ENCODE results near the gene ENTREP1.

ENTREP1 gene

GRCh38 chr9:69364510-69365150 is 39.6 kb downstream of the ENTREP1 start:
- TF ChIP-seq FOXP2 (optimal IDR thresholded peaks at IDR 0.05; ENCODE audit: borderline replicate concordance, extremely low read depth, extremely low read length, insufficient read depth): no peak
- TF ChIP-seq POLR2AphosphoS5 (IDR thresholded peaks at IDR 0.05; ENCODE audit: low read depth, low read length): no peak
- TF ChIP-seq SIN3A (IDR thresholded peaks at IDR 0.05; ENCODE audit: borderline replicate concordance, insufficient read depth, low read length): no peak
- TF ChIP-seq REST (IDR thresholded peaks at IDR 0.05; ENCODE audit: insufficient read depth in 1 of 2, low read depth in 2 of 2, low read length in 2 of 2): no peak
- TF ChIP-seq TAF1 (IDR thresholded peaks at IDR 0.05; ENCODE audit: borderline replicate concordance, insufficient read depth, low read length): no peak

GRCh38 chr9:69370430-69370829 is 45.4 kb downstream of the ENTREP1 start:
- TF ChIP-seq REST (IDR thresholded peaks at IDR 0.05; ENCODE audit: insufficient read depth in 1 of 2, low read depth in 2 of 2, low read length in 2 of 2): no peak
- no peak for TF ChIP-seq SIN3A (IDR thresholded peaks at IDR 0.05; ENCODE audit: borderline replicate concordance, insufficient read depth, low read length)
- TF ChIP-seq TAF1 (IDR thresholded peaks at IDR 0.05; ENCODE audit: borderline replicate concordance, insufficient read depth, low read length): no peak
- no peak for TF ChIP-seq POLR2AphosphoS5 (IDR thresholded peaks at IDR 0.05; ENCODE audit: low read depth, low read length)
- no peak for TF ChIP-seq FOXP2 (optimal IDR thresholded peaks at IDR 0.05; ENCODE audit: borderline replicate concordance, extremely low read depth, extremely low read length, insufficient read depth)

GRCh38 chr9:69371001-69371400 is 46.0 kb downstream of the ENTREP1 start:
- TF ChIP-seq SIN3A (IDR thresholded peaks at IDR 0.05; ENCODE audit: borderline replicate concordance, insufficient read depth, low read length) (no peak), TAF1 (IDR thresholded peaks at IDR 0.05; ENCODE audit: borderline replicate concordance, insufficient read depth, low read length) (no peak), POLR2AphosphoS5 (IDR thresholded peaks at IDR 0.05; ENCODE audit: low read depth, low read length) (no peak), REST (IDR thresholded peaks at IDR 0.05; ENCODE audit: insufficient read depth in 1 of 2, low read depth in 2 of 2, low read length in 2 of 2) (no peak), FOXP2 (optimal IDR thresholded peaks at IDR 0.05; ENCODE audit: borderline replicate concordance, extremely low read depth, extremely low read length, insufficient read depth) (no peak)

- TF ChIP-seq POLR2AphosphoS5 (IDR thresholded peaks at IDR 0.05; ENCODE audit: low read depth, low read length): no peak
Observed at GRCh38 chr9:69376651-69377050, 51.6 kb downstream of the ENTREP1 start.

- TF ChIP-seq REST (IDR thresholded peaks at IDR 0.05; ENCODE audit: insufficient read depth in 1 of 2, low read depth in 2 of 2, low read length in 2 of 2) (no peak), TAF1 (IDR thresholded peaks at IDR 0.05; ENCODE audit: borderline replicate concordance, insufficient read depth, low read length) (no peak), FOXP2 (optimal IDR thresholded peaks at IDR 0.05; ENCODE audit: borderline replicate concordance, extremely low read depth, extremely low read length, insufficient read depth) (no peak), SIN3A (IDR thresholded peaks at IDR 0.05; ENCODE audit: borderline replicate concordance, insufficient read depth, low read length) (no peak), POLR2AphosphoS5 (IDR thresholded peaks at IDR 0.05; ENCODE audit: low read depth, low read length) (no peak)
Observed at GRCh38 chr9:69377291-69377690, 52.3 kb downstream of the ENTREP1 start.
